PFSK-1 (cell line): ENCODE data around the gene ACTR2.

Source experiments
- POLR2AphosphoS5 ChIP-seq: IDR thresholded peaks from 2 replicates; pipeline ENCODE4 v1.6.1; 2012; ENCODE audit warnings: low read depth, mild to moderate bottlenecking, control low read depth, low read length, moderate library complexity
- SIN3A ChIP-seq: IDR thresholded peaks from 2 replicates; pipeline ENCODE4 v1.6.1; 2012; ENCODE audit warnings: mild to moderate bottlenecking, low read length, moderate library complexity, borderline replicate concordance; ENCODE audit not compliant: insufficient read depth
- TAF1 ChIP-seq: IDR thresholded peaks from 2 replicates; pipeline ENCODE4 v1.6.1; 2012; ENCODE audit warnings: low read length, control low read depth, borderline replicate concordance; ENCODE audit not compliant: insufficient read depth

DNA sequence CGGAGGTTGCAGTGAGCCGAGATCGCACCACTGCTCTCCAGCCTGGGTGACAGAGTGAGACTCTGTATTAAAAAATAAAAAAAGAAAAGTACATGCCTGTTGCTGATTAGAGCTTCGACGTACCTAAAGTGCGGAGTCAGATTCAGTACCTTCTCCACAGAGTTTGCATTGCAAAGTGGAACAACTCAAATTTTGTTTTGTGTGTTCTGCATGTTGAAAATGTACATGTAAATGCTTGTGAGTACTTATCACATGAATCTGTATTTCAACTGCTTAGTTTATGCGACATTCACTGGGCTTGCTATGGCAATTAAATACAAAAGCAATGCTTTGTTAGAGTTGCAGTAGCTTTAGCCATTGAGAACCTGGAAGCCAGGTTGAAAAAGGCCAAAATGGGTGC is 36.4 kb downstream of the ACTR2 start:
- TF ChIP-seq TAF1, result no peak
- TF ChIP-seq SIN3A, result no peak
- TF ChIP-seq POLR2AphosphoS5, result no peak
